ENCODE results near the gene CCDC63.
A peak's percentile ranks its signal among the peaks of the same experiment; 100 is the strongest.

CCDC63 gene

GRCh38 chr12:110846615-110847566 is at the start of gene CCDC63:
TSS of gene CCDC63 (plus strand) at chr12:110846987. CDS start at chr12:110852955, 5,968 bp downstream.
- no peak for DNase-seq (ENCODE audit: low read depth)

DNA sequence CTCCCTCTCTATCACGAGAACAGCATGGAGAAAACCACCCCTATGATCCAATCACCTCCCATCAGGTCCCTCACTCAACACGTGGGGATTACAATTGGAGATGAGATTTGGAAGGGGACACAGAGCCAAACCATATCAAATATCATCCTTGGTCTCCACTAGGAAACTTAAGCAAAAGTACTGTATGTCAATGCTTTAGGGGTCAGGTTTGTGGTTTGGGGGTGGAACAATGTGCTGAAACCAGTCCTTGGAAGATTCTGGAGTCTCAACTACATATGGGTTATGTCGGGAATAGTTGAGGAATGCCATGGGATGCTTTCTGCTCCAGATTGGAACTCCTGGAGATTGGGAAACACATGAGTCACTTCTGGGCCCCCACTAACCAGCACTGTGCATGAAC is 48.3 kb upstream of the CCDC63 start:
- no peak for DNase-seq (ENCODE audit: low read depth)

DNA sequence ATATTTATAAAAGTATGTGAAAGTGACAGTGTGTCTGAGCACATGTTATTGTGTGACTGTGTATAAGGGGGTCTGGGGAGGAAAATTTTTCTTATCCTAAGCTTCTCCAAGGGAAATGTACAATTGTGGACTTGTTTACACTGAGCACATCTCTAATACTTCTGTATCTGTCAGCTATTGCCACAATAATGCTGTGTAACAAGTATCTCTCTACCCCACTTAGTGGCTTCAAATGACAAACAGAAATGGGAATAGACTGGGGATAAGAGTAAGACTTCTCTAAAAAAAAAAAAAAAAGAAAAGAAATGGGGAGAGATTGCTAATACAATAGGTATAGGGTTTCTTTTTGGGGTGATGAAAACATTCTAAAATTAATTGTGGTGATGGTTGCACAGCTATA is 44.3 kb upstream of the CCDC63 start:
- DNase-seq (ENCODE audit: low read depth) = no peak

- no peak for DNase-seq (ENCODE audit: low read depth)
These were observed 42.4 kb upstream of the CCDC63 start for GRCh38 chr12:110804406-110804805.

DNA sequence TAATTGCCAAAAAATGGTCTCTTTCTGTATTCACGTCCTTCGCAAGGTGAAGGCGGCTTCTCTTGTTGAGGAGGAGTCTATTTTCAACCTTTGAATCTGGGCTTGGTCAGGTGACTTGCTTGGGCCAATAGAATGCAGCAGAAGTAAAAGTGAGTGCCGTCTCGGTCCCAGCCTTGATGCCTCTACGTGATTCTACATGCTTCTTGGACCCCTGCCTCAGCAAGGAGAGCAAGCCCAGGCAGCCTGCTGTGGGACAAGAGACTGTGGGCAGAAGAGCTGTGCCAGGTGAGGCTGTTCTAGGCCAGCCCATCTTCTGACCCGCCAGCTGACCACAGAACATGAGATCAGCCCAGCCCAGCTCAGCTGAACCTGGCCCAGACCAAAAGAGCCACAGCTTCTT is 39.1 kb upstream of the CCDC63 start:
- no peak for DNase-seq (ENCODE audit: low read depth)

GRCh38 chr12:110809149-110809548 is 37.6 kb upstream of the CCDC63 start:
- no peak for DNase-seq (ENCODE audit: low read depth)

DNA sequence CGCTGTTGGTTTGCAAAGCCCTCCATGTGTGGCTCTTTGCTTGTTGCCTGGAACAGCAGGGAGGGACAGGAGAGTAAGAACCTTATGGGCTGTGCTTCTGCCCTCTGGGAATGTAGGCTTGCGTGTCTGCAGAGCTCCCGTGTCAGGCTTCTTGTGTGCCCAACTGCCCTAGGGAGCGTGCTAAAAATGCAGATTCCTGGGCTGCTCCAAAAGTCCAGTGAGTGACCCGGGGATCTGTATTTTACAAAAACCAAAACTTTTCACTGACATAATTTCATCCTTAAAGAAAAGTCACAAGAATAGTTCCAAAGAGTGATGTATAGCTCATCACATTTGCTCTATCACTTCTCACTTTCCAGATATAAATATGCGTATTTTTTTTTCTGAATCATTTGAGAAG is 34.8 kb upstream of the CCDC63 start:
- no peak for DNase-seq (ENCODE audit: low read depth)

DNA sequence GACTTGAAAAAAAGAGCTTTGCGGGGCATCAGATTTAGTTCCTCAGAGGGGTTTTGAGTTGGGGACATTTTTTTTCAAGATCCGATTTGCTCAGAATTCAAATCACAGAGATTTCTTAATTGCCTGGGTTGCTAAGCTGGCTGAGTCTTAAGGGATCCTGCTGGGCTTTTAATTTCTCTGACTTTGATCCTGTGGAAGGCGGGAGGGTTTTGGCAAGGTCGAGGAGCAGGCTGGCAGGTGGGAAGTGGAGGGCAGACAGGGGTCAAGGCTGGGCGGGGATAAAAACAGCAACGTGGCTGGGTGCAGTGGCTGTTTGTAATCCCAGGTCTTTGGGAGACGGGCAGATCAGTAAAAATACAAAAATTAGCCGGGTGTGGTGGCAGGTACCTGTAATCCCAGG is 33.5 kb upstream of the CCDC63 start:
- DNase-seq (ENCODE audit: low read depth) = no peak

- no peak for DNase-seq (ENCODE audit: low read depth)
These were observed 33.0 kb upstream of the CCDC63 start for GRCh38 chr12:110813756-110814155.

GRCh38 chr12:110816248-110816647 is 30.5 kb upstream of the CCDC63 start:
- DNase-seq (ENCODE audit: low read depth) = no peak

- no peak for DNase-seq (ENCODE audit: low read depth)
These were observed 30.0 kb upstream of the CCDC63 start for GRCh38 chr12:110816779-110817178.

GRCh38 chr12:110818511-110818910 is 28.3 kb upstream of the CCDC63 start:
- no peak for DNase-seq (ENCODE audit: low read depth)

DNA sequence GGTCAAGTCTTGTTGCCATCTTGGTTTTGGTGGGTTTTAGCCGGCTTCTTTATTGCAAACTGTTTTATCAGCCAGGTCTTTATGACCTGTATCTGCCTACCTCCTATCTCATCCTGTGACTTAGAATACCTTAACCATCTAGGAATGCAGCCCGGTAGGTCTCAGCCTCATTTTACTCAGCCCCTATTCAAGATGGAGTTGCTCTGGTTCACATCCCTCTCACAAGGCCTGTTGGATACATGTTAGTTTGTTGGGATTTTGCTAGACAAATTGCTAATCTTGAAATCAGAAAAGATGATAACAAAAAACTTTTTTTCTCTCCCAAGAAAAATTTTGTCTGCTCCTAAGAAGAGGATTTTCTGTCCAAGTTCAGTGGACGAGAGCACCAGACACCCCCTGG is 27.6 kb upstream of the CCDC63 start:
- no peak for DNase-seq (ENCODE audit: low read depth)

- DNase-seq (ENCODE audit: low read depth) = no peak
These were observed 27.1 kb upstream of the CCDC63 start for GRCh38 chr12:110819646-110820045.

DNA sequence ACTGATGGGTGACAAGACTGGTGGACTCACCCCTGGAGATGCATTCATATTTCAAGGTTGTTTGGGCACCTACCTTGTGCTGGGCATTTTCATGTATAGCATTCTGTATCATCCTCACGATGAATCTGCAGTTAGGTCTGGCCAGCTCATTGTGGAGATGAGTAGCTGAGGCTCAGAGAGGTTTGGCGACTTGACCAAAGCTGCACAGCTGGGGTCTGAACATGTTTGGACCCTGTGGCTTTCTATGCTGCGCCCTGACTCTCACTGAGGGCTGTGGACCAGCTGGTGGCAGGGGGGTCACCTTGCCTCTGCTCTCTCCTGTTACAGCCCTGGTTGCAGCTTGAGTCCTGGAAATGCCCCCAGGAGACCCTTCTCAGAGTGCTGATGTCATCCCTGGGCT is 24.9 kb upstream of the CCDC63 start:
- DNase-seq (ENCODE audit: low read depth) = no peak

DNA sequence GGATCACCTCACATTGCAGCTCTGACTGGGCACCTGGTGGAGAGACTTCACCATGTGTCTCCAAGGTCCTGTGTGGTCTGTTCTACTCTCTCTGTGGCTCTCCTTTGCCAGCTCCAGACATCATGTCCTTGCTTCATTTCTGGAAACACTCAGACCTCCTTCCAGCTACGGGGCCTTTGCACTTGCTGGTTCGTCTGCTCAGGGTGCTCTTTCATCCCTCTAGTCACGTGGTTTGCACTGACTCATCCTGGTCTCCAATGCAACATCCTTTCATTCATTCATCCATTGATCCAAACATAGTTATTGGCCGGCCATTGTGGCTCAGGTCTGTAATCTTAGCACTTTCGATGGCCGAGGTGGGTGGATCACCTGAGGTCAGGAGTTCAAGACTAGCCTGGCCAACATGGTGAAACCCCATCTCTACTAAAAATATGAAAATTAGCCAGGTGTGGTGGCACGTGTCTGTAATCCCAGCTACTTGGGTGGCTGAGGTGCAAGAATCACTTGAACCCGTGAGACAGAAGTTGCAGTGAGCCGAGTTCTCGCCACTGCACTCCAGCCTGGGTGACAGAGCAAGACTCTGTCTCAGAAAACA is 23.9 kb upstream of the CCDC63 start:
- no peak for DNase-seq (ENCODE audit: low read depth)

DNA sequence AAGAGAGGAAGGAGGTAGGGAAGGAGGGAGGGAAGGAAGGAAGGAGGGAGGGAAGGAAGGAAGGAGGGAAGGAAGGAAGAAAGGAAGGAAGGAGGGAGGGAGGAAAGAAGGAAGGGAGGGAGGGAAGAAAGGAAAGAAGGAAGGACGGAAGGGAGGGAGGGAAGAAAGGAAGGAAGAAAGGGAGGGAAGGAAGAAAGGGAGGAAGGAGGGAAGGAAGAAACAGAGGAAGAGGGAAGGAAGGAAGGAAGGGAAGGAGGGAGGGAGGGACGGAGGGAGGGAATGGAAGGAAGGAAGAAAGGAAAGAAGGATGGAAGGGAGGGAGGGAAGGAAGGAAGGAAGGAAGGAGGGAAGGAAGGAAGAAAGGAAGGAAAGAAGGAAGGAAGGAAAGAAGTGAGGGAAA is 22.4 kb upstream of the CCDC63 start:
- no peak for DNase-seq (ENCODE audit: low read depth)

- no peak for DNase-seq (ENCODE audit: low read depth)
These were observed 21.3 kb upstream of the CCDC63 start for GRCh38 chr12:110825530-110825929.

GRCh38 chr12:110826592-110827200 is 20.1 kb upstream of the CCDC63 start:
- DNase-seq (ENCODE audit: low read depth) = peak; percentile 67

- no peak for DNase-seq (ENCODE audit: low read depth)
These were observed 17.5 kb upstream of the CCDC63 start for GRCh38 chr12:110829308-110829707.

DNA sequence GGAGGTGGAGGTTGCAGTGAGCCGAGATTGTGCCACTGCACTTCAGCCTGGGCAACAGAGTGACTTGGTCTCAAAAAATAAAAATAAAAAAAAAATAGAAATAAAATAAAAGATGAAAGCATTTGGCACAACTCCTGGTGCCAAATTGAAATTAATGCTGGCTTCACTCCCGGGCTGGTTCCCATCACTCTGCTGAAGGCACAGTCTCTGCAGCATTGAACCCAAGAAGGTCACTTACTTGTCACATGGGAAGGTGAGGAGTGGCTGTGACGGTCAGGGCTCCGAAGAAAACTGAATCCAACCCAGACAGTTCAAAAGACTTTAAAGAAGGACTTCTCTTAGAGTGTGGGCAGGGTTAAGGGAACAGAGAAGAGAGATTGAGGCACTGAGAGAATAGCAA is 10.5 kb upstream of the CCDC63 start:
- DNase-seq (ENCODE audit: low read depth) = no peak

DNA sequence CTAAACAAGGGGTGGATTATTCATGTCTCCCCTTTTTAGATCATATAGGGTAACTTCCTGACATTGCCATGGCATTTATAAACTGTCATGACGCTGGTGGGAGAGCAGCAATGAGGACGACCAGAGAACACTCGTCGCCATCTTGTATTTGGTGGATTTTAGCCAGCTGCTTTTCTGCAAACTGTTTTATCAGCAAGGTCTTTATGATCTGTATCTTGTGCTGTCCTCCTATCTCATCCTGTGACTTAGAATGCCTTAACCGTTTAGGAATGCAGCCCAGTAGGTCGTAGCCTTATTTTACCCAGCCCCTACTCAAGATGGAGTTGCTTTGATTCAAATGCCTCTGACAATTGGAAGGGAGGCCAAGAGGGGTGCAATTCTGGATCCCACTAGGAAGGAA is 5.8 kb upstream of the CCDC63 start:
- no peak for DNase-seq (ENCODE audit: low read depth)

DNA sequence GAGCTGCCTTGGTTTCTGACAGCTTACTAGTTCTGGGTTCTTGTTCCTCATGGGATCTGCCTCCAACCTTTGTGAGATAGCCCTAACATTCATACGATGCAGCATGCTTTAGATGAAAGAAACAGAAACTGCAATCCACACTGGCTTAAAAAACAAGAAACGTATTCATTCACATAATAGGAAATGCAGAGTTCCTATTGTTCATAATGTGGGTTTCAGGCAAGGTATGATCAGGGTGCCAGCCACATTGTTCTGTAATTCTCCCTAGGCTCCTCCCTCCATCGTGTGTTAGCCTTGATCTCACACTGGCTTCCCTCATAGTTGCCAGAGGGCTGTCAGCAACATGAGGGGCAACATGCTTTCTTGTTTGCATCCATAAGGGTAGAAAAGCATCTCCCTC is 2.7 kb upstream of the CCDC63 start:
- DNase-seq (ENCODE audit: low read depth) = no peak
